HG02571 (cell line): Measurements from ENCODE around the gene DRICH1.
"Not testable (repeated sequence)": the region's sequence is repeated elsewhere in the genome, so short reads cannot be mapped to it uniquely, and the experiment has no call there.

Experiments used
- ATAC-seq: cut with Tn5 transposase; IDR thresholded peaks from one replicate; pipeline ENCODE4 v1.9.1; 2021; ENCODE audit warnings: mild to moderate bottlenecking, moderate library complexity; ENCODE audit not compliant: unreplicated experiment

DRICH1 gene

GRCh38 chr22:23569716-23570115, 62.4 kb downstream of the DRICH1 start:
- ATAC-seq, result no peak

- no peak for ATAC-seq
Observed at GRCh38 chr22:23569291-23569690, 62.8 kb downstream of the DRICH1 start.

GRCh38 chr22:23566705-23567475, 65.2 kb downstream of the DRICH1 start:
- ATAC-seq, result no peak

- no peak for ATAC-seq
Observed at GRCh38 chr22:23565915-23566704, 66.0 kb downstream of the DRICH1 start.

GRCh38 chr22:23565305-23565914, 66.7 kb downstream of the DRICH1 start:
- no peak for ATAC-seq

- ATAC-seq, result no peak
Observed at GRCh38 chr22:23564276-23564675, 67.8 kb downstream of the DRICH1 start.

- ATAC-seq, result no peak
Observed at GRCh38 chr22:23563111-23563510, 69.0 kb downstream of the DRICH1 start.

GRCh38 chr22:23562186-23562585, 69.9 kb downstream of the DRICH1 start:
- ATAC-seq, result no peak

GRCh38 chr22:23561025-23561510, 71.1 kb downstream of the DRICH1 start:
- ATAC-seq, result not testable (repeated sequence)

- ATAC-seq, result not testable (repeated sequence)
Observed at GRCh38 chr22:23560215-23560614, 71.9 kb downstream of the DRICH1 start.
